NCI-H460 (cell line): ENCODE measurements around the gene SCGB3A1. TPM values are rescaled to one million over a fixed set of nuclear protein-coding genes. Genes with fewer than 3 reads are reported as not detected.

Experiments used
- DNase-seq: peaks from one replicate; pipeline ENCODE4 v3.0.0-alpha.2; 2016; ENCODE audit warnings: low read depth; ENCODE audit errors: extremely low read depth
- total RNA-seq: library from RNA; depleted of rRNA; stranded (reverse); fragments of >200 nt; shearing (Covaris generic); gene quantifications from 2 replicates; pipeline ENCODE4 v1.2.3, GENCODE V29; 2014

The SCGB3A1 gene
- total RNA-seq, 1 experiment from 2014 or later, result not detected

GRCh38 chr5:180625791-180626660, 34.7 kb upstream of the SCGB3A1 start:
- no peak for DNase-seq

DNA sequence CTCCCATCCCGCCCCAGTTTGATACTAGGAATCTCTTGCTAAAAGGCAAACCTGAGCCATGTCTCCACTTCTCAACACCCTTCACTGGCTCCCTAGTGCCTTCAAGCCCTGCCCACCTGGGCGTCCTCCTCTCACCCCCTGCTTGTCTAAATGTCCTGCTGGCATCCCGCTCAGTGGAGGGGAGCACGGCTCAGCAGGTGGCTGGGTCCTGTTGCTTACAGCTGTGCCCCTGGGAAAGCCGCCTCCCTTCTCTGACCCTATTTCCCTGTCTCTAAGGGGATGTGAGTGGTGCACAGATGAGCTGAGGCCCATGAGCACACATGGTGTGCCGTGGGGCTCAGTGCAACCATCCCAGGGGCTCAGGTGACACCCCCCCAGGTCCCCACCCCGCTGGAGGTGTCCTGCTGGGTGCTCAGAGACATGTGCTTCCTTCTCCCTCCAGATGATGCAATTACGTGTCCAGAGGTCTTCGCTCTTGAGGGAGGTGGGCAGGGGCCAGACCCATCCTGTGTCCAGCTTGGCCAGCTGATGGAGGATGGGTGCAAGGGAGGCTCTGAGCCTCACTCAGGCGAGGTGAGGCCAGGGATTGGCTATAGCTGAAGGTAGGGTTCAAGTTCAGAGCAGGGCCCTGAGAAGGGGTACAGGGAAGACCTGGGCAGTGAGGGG, 34.0 kb upstream of the SCGB3A1 start:
- DNase-seq, result no peak

- DNase-seq, result no peak
Observed at GRCh38 chr5:180624587-180624986, 33.3 kb upstream of the SCGB3A1 start.

GRCh38 chr5:180623844-180624243, 32.5 kb upstream of the SCGB3A1 start:
- DNase-seq, result no peak

DNA sequence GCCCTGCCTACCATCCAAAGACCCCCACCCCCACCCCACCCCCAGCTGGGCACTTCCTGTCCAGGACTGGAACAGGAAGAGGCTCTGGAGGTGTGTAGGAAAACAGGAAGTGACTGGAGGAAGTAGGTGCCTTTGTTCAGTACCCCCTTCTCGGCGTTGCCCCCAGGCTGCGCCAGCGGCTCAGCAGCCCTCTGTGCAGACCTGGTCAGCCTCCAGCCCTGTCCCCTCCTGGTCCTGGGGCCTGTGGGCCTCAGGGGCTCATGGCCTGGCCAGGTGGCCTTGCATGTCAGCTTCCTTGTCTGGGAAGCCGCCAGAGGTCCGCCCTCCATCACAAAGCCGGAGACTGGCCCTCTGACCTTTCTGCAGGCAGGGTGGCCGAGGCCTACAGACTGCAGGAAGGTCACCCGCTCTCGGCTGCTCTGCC, 32.1 kb upstream of the SCGB3A1 start:
- no peak for DNase-seq

DNA sequence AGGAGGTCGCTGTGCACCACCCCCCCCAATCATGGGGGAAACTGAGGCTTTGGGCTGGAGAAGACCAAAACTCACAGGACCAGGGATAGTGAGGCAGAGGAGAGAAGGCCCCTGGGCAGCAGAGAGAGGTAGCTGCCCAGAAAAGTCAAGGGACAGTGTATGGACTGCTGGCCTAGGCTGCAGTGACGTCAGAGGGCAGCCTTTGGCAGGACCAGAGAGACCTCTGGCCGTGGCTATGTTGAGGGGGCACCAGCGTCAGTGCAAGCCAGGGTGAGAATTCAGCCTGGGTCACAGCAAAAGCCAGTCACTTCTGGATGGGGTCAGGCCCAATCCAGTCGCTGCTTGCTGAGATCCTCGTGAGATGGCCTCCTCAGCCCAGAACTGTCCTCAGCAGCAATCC, 31.6 kb upstream of the SCGB3A1 start:
- DNase-seq, result no peak

DNA sequence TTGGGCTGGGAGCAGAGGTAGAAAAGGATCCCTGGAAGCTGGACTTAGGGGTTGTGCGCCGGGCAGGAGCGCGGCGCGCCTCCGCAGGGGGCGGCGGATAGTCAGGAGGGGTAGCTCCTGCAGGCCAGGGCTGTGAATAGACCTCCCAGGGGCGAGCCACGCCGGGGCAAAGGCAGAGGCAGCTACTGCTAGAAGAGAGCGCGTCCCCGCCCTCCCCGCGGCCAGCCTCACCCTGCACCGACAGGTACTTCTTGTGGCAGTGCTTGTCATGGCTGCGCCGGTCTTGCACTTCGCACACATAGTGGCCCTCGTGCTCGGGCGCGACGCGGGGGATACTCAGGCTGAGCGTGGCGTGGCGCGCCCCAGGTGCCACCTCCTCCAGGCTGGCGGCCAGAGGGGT, 30.0 kb upstream of the SCGB3A1 start:
- no peak for DNase-seq

GRCh38 chr5:180620014-180620413, 28.7 kb upstream of the SCGB3A1 start:
- DNase-seq, result no peak

DNA sequence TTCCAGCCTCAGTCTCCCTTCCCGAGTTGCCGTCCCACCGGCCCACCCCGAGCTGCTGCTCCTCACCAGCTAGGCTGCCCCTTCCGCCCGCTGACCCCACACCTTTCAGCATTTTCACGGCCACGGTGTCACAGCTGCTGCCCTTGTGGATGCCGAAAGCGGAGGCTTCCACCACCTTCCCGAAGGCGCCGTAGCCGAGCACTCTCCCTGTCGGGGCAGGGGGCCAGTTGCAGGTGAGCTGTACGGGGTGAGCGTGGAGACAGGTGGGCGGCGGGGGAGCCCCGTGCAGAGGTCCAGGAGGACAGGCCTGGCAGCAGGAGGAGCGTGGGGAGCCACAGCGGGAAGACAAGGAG, 28.2 kb upstream of the SCGB3A1 start:
- no peak for DNase-seq

DNA sequence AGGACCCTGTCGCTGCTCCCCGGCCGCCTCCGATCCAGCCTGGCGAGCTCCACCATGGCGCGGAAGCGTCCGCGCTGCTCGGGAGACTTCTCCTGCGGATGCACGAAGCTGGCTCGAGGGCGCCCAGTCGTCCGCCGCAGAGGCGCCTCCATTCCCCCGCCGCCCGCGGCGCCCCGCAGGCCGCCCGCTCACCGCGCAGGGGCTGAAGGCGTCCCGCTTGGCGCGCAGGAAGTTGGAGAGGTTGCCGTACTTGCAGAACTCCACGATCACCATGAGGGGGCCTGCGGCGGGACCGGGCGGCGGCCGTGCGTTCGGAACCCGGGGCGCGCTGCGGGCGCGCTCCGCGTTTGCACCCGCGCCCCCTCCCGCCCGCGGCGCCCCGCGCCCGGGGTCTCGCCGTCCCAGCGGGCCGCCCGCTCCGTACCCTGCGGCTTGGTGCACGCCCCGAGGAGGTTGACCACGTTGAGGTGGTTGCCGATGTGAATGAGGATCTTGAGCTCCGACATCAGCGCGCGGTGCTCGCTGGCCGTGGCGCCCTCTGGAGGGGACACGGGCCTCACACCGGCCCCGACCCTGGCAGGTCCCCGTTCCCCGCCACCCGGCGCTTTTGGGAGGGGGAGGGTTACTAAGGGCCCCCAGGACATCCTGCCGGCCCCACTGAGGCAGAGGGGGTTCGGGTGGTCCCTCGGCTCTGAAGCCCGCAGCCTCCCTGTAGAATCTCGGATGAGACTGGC, 27.7 kb upstream of the SCGB3A1 start:
- peak; percentile 65 for DNase-seq

DNA sequence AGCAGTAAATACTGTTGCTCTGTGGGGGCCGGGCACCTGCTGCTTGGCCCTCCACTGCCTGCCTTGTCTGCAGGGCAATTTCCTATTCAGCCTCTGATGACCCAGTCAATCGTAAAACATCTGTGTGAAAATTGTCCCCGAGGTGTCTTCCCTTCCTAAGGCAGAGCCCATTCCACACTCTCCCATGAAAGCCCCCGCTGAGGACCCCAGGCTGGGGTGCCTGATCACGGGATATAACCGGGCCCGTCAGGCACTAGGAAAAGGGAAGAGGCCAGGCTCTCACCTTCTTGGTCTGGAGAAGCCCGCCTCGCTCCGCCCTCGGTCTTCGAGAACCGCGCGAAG, 27.2 kb upstream of the SCGB3A1 start:
- DNase-seq, result no peak

GRCh38 chr5:180613814-180614188, 22.5 kb upstream of the SCGB3A1 start:
- DNase-seq, result no peak

DNA sequence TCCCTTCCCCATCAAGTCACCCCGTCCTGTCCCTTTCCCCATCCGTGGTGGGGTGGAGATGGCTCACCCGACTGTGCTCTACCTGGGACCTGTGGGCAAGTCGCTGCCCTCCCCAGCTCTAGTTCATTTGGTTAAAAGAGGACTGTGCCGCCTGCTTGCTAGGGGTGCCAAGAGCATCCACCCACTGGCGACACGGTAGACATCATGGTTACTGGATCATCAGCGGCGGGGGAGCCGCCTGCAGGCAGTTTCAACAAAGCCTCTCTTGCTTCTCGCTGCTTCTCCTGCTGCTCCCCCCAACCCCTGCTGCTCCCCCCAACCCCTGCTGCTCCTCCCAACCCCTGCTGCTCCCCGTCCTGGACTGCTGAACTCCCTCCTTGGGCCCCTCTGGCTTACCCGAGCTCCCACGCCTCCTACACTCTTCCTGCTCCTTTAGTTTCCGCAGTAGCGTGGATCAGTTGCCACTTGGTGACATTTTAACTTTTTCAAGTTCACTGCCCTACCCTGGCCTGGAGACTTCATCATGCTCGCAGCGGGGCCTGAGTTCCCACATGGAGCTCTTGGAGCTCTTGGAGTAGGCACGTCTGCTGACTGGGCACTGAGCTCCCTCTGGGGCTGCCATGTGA, 22.0 kb upstream of the SCGB3A1 start:
- no peak for DNase-seq

- DNase-seq, result no peak
Observed at GRCh38 chr5:180612683-180613082, 21.4 kb upstream of the SCGB3A1 start.

DNA sequence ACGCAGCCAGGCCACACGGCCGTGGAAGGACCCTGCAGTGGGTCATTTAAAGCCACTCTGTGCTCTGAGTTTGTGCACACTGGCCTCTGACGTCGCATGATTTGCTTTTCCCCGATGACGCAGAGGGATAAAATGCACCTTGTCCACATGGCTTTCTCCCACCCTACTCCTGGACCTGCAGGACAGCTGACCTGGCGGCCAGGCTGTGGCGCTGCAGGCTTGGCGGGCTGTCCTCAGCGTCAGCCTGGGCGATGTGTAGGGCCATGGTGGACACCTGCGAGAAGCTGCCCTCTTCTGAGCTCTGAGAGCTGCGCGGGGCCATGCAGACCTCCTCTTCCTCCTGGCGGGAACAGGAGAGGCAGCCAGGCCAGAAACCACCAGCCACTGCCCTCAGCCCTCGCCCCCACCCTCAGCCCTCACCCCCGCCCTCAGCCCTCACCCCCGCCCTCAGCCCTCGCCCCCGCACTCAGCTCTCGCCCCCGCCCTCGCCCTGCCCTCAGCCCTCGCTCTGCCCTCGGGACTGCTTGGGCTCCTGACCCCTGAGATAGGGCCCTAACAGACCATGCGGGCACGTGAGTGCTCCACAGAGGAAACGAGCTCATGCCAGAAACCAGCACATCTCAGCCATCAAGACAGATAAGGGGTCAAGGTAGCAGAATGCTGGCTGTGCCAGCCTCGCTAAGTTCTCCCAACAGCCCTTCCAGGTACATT, 20.0 kb upstream of the SCGB3A1 start:
- no peak for DNase-seq

DNA sequence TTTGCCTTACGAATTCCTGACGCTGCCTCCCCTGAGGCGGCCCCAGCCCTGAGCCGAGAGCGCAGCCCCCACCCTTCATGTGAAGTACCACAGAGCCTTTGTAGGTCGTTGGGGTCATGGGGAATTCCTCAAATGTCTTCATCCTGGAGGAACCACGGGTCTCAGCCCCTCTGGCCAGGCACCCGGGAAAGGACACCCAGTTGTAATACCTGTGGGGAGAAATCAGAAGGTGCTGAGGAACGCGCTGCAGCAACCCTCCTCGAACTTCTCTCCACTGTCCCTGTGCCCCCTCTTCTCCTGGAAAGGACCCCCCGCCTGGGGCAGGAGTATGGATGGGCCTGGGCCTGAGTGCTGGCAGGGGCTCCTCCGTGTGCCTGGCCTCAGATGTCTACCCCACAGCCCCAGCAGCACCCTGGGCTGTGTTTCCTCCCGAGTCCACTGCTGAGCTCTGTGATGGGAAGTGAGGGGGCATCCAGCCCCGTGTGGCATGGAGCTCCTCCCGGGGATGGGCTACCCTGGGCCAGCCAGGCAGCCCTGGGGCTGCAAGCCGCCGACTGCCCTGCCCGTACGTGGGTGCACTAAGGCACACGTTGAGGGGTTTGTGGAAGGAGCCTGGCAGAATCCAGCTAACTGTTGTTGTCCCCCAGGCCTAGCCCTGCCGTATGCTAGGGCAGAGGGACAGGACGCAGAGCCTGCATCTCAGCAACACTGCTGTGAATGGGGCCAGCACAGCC, 18.7 kb upstream of the SCGB3A1 start:
- DNase-seq, result no peak

- no peak for DNase-seq
Observed at GRCh38 chr5:180609386-180609785, 18.1 kb upstream of the SCGB3A1 start.

- no peak for DNase-seq
Observed at GRCh38 chr5:180608572-180609310, 17.4 kb upstream of the SCGB3A1 start.

GRCh38 chr5:180607861-180608571, 16.7 kb upstream of the SCGB3A1 start:
- no peak for DNase-seq
